ENCODE results near the gene ST6GAL1. TPM values are rescaled to one million over a fixed set of nuclear protein-coding genes. Genes with fewer than 3 reads are reported as not detected.

ST6GAL1 gene
- total and polyA plus RNA-seq, 9 donors = 9.4 to 17.3 (median 13.0) TPM

DNA sequence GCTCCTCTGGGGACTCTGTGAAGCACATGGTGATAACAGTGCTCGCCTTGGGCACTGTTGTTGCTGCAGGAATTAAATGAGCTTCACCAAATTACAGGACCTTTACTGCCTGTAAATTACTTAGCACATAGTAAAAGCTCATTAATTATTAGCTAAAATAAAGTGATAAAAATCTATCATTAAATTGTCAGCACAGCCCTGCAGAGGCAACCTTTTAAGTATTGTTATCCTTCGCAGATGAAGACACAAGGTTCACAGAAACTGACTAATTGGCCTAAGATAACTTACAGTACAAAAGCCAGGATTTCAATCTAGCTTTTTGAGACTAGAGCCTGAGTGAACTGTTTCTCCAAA is 96.0 kb downstream of the ST6GAL1 start:
- no peak overlapping the region for H3K27ac ChIP-seq (ENCODE audit: low read length)
- no peaks in the 10 kb centered on the region for H3K36me3 ChIP-seq (ENCODE audit: control insufficient read depth, insufficient read depth, low read length)
- no peaks in the 10 kb centered on the region for H3K9me3 ChIP-seq (replicated peaks; ENCODE audit: control insufficient read depth, low read depth, low read length)
- H3K4me3 ChIP-seq (ENCODE audit: low read length) = no peak overlapping the region
- H3K27me3 ChIP-seq (ENCODE audit: control insufficient read depth, insufficient read depth, low read length) = no peaks in the 10 kb centered on the region
- no peak for DNase-seq
- WGBS (ENCODE audit: insufficient coverage) = 83% methylated on average over 1 of the region's 2 CpGs
- H3K4me1 ChIP-seq (ENCODE audit: control insufficient read depth, insufficient read depth, low read length) = no peaks in the 10 kb centered on the region

DNA sequence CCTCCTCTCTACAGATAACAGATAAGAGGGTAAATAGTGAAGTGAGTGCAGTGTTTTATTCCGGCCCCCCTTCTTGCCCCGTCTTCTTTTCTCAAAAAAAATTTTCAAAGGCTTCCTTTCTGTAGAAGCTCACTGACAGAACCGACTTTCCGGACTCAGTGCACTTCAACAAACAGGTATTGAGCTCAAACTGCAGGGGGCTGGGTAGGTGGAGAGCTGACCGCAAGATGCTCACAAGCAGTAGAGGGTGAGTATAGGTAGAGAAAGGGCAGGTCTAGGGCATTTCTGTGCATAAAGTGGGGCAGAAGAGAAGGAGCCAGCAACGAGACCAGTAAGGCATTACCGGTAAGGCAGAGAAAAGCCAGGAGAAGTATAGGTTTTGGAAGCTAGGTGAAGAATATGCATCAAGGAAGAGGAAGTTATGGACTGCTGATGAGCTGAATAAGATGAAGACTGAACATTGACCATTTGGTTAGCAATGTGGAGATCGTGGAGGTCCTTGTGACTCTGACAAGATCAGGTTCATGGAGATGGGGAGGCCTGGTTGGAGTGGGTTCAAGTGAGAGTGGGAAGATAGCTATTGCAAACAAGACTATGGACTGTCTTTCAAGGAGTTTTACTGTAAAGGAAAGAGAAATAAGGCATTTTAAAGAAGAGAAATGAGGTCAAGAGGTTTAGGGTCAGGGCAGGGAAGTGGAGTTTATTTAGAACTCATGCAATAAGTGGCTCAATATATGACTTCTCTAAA is 97.4 kb downstream of the ST6GAL1 start:
- Histone ChIP-seq H3K27me3 (ENCODE audit: control insufficient read depth, insufficient read depth, low read length) (no peaks in the 10 kb centered on the region), H3K27ac (ENCODE audit: low read length) (no peak overlapping the region), H3K4me1 (ENCODE audit: control insufficient read depth, insufficient read depth, low read length) (no peaks in the 10 kb centered on the region), H3K4me3 (ENCODE audit: low read length) (no peak overlapping the region), H3K36me3 (ENCODE audit: control insufficient read depth, insufficient read depth, low read length) (no peaks in the 10 kb centered on the region), H3K9me3 (replicated peaks; ENCODE audit: control insufficient read depth, low read depth, low read length) (no peaks in the 10 kb centered on the region)
- no peak for DNase-seq
- WGBS (ENCODE audit: insufficient coverage) = 82% methylated on average over 6 of the region's 8 CpGs

DNA sequence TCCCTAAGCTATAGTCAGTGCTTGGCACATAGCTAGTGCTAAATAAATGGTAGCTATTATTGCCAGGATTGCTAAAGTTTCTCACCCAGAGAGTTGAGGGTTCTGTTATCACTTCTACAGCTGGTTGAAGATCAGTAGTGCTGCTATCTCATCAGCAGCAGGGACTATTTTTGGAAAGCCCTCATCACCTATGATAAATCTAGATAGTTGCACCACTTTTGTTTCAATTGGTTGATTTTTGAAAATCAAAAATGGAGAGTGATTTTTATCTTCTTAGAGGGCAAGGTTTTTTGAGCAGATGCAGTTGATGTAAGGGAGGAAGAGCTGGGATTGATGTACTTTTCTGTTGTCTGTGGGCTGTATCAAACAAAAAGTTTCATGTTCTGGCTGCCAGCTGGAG is 101.6 kb downstream of the ST6GAL1 start:
- Histone ChIP-seq H3K27ac (ENCODE audit: low read length) (no peak overlapping the region), H3K9me3 (replicated peaks; ENCODE audit: control insufficient read depth, low read depth, low read length) (no peaks in the 10 kb centered on the region), H3K4me3 (ENCODE audit: low read length) (no peak overlapping the region), H3K27me3 (ENCODE audit: control insufficient read depth, insufficient read depth, low read length) (no peaks in the 10 kb centered on the region), H3K4me1 (ENCODE audit: control insufficient read depth, insufficient read depth, low read length) (no peaks in the 10 kb centered on the region), H3K36me3 (ENCODE audit: control insufficient read depth, insufficient read depth, low read length) (no peaks in the 10 kb centered on the region)
- no peak for DNase-seq

DNA sequence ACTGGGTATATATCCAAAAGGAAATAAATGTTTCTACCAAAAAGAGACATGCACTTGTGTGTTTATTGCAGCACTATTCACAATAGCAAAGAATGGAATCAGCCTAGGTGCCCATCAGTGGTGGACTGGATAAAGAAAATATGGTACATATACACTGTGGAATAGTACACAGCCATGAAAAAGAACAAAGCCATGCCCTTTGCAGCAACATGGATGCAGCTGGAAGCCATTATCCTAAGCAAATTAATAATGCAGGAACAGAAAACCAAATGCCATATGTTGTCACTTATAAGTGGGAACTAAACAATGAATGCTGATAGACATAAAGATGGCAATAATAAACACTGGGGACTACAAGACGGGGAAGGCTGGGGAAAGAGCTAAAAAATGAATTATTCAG is 106.1 kb downstream of the ST6GAL1 start:
- Histone ChIP-seq H3K27me3 (ENCODE audit: control insufficient read depth, insufficient read depth, low read length) (no peaks in the 10 kb centered on the region), H3K4me1 (ENCODE audit: control insufficient read depth, insufficient read depth, low read length) (no peaks in the 10 kb centered on the region), H3K27ac (ENCODE audit: low read length) (no peak overlapping the region), H3K4me3 (ENCODE audit: low read length) (no peak overlapping the region), H3K36me3 (ENCODE audit: control insufficient read depth, insufficient read depth, low read length) (no peaks in the 10 kb centered on the region), H3K9me3 (replicated peaks; ENCODE audit: control insufficient read depth, low read depth, low read length) (no peaks in the 10 kb centered on the region)
- DNase-seq = no peak
- WGBS (ENCODE audit: insufficient coverage) = no CpG with 5 or more reads among the region's 1 CpG

DNA sequence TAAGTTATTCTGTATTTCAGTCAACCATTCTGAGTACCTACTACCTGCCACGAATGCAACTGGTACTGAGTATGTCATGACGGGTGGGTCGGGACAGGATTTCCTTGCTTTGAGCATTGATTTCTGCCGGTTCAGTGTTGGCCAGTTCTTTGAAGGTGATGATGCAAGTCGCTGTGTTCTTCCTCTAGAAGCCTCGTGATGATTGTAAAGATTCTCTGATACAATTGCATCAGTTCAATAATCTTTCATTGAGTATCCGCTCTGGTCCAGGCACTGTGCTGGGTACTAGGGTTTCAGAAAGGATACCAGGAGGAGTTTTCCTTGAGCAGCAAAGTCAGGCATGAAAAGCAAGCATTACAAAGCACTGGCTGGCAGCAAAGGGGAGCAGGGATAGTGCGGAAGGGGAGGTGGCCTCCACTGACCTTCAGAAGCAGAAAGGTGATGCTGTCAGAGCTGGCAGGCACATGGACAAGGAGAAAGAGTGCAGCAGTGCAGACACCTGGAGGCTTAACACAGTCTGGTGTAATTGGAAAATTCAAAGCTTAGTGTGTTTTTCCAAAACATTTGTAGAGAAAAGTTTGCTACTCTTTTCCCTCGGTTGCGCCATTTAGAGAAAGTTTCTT is 108.9 kb downstream of the ST6GAL1 start:
- Histone ChIP-seq H3K4me1 (ENCODE audit: control insufficient read depth, insufficient read depth, low read length) (no peaks in the 10 kb centered on the region), H3K36me3 (ENCODE audit: control insufficient read depth, insufficient read depth, low read length) (peaks cover 4% of the 10 kb centered on the region), H3K27me3 (ENCODE audit: control insufficient read depth, insufficient read depth, low read length) (no peaks in the 10 kb centered on the region), H3K4me3 (ENCODE audit: low read length) (no peak overlapping the region), H3K27ac (ENCODE audit: low read length) (no peak overlapping the region), H3K9me3 (replicated peaks; ENCODE audit: control insufficient read depth, low read depth, low read length) (no peaks in the 10 kb centered on the region)
- DNase-seq = no peak
- 87% methylated on average over 6 of the region's 10 CpGs for WGBS (ENCODE audit: insufficient coverage)

DNA sequence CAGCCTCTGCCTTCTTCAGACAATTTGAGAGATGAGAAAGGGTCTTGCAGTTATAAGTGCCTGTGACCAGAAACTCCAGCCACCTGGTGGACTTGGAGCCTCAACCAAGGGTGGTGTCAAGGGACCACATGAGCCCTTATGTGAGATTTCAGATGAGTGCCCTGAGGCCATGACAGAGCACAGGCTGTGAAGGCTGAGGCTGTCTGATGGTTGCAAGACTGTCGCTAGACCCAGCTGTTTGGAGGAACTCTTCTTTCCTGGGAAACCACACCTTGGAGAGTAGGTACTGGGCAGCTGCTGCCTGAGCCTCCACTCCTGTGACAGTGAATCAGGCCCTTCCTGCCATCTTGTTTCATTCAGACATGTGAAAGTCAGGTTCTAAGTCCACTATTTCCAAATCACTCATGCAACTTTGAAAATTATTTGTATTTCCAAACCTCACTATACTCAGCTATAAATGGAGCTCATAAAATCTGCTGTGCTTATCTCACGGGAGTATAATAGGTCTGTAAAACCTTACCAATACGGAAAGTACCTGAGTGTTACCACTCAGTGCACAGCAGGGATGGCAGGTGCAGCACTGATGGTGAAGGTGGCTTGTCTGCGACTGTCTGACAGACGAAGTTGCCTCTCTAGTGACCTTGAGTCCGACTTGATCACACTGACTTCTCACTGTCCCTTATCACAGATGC is 109.5 kb downstream of the ST6GAL1 start:
- Histone ChIP-seq H3K27me3 (ENCODE audit: control insufficient read depth, insufficient read depth, low read length) (no peaks in the 10 kb centered on the region), H3K27ac (ENCODE audit: low read length) (no peak overlapping the region), H3K4me1 (ENCODE audit: control insufficient read depth, insufficient read depth, low read length) (no peaks in the 10 kb centered on the region), H3K9me3 (replicated peaks; ENCODE audit: control insufficient read depth, low read depth, low read length) (no peaks in the 10 kb centered on the region), H3K4me3 (ENCODE audit: low read length) (no peak overlapping the region), H3K36me3 (ENCODE audit: control insufficient read depth, insufficient read depth, low read length) (peaks cover 4% of the 10 kb centered on the region)
- DNase-seq = no peak
- 100% methylated on average over 3 of the region's 6 CpGs for WGBS (ENCODE audit: insufficient coverage)

DNA sequence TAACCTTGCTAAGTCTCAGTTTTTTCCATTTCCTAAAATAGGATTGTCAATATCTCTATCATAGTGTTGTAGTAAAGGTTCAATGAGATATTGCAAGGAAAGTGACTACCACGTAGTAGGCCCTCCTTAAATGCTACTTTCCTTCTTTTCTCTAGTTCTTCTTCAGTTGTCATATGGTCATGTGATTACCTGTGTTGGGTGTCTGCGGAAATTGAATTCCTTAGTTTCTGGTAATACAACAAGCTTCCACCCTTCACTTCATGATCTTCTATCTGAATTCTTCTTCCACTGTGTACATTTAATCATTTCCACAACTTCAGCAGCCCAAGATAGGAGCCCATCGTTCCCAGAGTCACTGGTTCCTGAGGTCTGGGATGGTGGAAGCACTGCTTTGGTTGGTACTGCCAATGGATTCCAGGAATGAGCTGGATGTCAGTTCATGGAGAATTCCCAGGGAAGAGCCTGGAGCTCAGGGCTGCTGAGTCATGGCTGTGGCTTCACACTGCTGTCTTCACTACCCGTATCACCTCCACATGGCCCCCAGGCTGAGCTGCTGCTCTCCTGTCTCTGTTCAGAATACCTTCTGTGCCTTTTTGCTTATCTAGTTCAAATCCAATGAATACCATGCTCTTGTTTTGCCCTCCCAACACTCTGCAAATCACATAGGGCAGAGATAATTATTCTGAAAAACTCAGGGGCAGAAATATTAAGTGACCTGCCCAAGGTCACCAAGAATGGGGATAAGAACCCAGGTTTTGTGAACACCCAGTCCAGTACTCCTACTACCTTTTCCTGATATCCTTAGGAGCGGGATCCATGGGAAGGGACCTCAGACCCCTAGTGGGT is 110.4 kb downstream of the ST6GAL1 start:
- no peaks in the 10 kb centered on the region for H3K27me3 ChIP-seq (ENCODE audit: control insufficient read depth, insufficient read depth, low read length)
- H3K36me3 ChIP-seq (ENCODE audit: control insufficient read depth, insufficient read depth, low read length) = peaks cover 4% of the 10 kb centered on the region
- no peaks in the 10 kb centered on the region for H3K9me3 ChIP-seq (replicated peaks; ENCODE audit: control insufficient read depth, low read depth, low read length)
- no peak overlapping the region for H3K4me3 ChIP-seq (ENCODE audit: low read length)
- 83% methylated on average over 2 of the region's 5 CpGs for WGBS (ENCODE audit: insufficient coverage)
- H3K27ac ChIP-seq (ENCODE audit: low read length) = no peak overlapping the region
- DNase-seq = no peak
- no peaks in the 10 kb centered on the region for H3K4me1 ChIP-seq (ENCODE audit: control insufficient read depth, insufficient read depth, low read length)

DNA sequence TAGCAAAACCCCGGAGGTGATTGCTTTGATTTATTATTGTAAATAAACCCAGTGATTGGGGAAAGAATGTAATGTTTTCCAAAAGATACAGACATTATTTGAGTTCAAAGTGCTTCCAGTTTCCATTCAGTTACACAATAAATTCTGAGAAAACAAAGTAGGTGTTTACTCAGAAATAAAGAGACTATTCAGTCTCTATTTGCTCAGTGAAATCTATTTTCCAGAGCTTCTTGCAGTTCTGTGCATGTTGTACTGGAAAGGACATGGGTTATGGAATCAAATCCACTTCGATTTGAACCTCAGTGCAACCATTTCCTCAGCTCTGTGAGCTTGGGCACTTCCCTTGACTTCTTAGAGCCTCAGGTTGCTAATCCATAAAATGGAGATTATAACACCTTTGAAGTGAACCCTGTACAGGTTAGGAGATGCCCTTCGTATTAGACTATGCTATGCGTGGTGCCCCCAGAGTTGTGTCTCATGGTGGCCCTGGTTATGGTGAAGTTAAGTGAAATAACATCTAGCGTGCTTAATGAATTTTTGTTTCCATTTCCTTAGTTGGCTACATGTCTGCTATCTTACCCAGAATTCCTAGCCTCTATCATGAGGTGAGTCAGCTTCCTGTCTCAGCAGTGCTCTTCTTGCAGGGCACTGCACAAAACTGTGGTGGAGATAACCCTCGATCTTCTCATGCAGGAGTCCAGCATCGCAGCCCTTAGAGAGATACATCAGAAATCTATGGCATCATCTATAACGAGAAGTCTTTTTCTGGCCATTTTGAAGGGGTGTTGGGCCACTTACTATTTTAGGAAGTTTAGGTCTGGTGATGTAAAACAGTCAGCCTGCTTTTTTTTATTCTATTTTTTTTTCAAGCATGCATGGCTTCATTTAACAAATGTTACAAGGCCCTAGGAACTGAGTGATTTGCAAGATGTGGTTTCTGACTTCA is 111.3 kb downstream of the ST6GAL1 start:
- Histone ChIP-seq H3K4me3 (ENCODE audit: low read length) (no peak overlapping the region), H3K9me3 (replicated peaks; ENCODE audit: control insufficient read depth, low read depth, low read length) (no peaks in the 10 kb centered on the region), H3K27me3 (ENCODE audit: control insufficient read depth, insufficient read depth, low read length) (no peaks in the 10 kb centered on the region), H3K36me3 (ENCODE audit: control insufficient read depth, insufficient read depth, low read length) (peaks cover 4% of the 10 kb centered on the region), H3K4me1 (ENCODE audit: control insufficient read depth, insufficient read depth, low read length) (no peaks in the 10 kb centered on the region), H3K27ac (ENCODE audit: low read length) (no peak overlapping the region)
- DNase-seq = no peak
- WGBS (ENCODE audit: insufficient coverage) = 100% methylated on average over 1 of the region's 8 CpGs

DNA sequence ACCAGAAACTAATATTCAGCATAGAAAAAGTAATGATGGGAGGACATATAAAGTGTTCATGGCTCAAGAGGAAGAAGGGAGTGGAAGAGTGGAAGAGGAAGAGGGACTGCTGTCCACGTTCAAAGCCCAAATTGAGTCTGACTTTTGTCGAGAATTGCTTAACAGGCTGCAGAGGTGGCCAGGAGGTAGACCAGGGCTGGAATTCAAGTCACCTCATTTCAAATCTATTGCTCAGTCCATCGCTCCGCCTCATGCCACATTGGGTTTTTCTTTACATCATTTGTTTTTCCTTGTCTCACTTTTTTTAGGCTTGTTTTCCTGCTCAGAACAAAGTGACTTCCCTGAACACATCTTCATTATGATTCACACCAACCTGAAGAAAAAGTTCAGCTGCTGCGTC is 112.0 kb downstream of the ST6GAL1 start:
- Histone ChIP-seq H3K27ac (ENCODE audit: low read length) (no peak overlapping the region), H3K4me1 (ENCODE audit: control insufficient read depth, insufficient read depth, low read length) (no peaks in the 10 kb centered on the region), H3K4me3 (ENCODE audit: low read length) (no peak overlapping the region), H3K9me3 (replicated peaks; ENCODE audit: control insufficient read depth, low read depth, low read length) (no peaks in the 10 kb centered on the region), H3K36me3 (ENCODE audit: control insufficient read depth, insufficient read depth, low read length) (peaks cover 4% of the 10 kb centered on the region), H3K27me3 (ENCODE audit: control insufficient read depth, insufficient read depth, low read length) (no peaks in the 10 kb centered on the region)
- 87% methylated on average over 4 of the region's 5 CpGs for WGBS (ENCODE audit: insufficient coverage)
- no peak for DNase-seq

Data from muscle of leg (tissue), 11 donors.